IPS-18c (cell line): ENCODE measurements around the gene CCDC57.
"Not testable (repeated sequence)": the region's sequence is repeated elsewhere in the genome, so short reads cannot be mapped to it uniquely, and the experiment has no call there.

Experiments
- H3K4me3 ChIP-seq: 2 replicates; pipeline ENCODE4 v1.7.0; 2013; ENCODE audit warnings: low read depth, mild to moderate bottlenecking, low read length, moderate library complexity; ENCODE audit not compliant: insufficient read depth
- H3K9me3 ChIP-seq: one replicate; pipeline ENCODE4 v1.6.1; 2013; ENCODE audit warnings: mild to moderate bottlenecking, low read length, moderate library complexity; ENCODE audit not compliant: control insufficient read depth, insufficient read depth

Gene CCDC57

GRCh38 chr17:82212331-82213250 is at the start of gene CCDC57:
CCDC57 (minus strand) TSS chr17:82212842; CDS start chr17:82201944, 10,898 bp downstream.
- no peaks in the 10 kb centered on the region for H3K9me3 ChIP-seq
- peak within 1 kb of the TSS; percentile 83 for H3K4me3 ChIP-seq

GRCh38 chr17:82262344-82262743 is 49.7 kb upstream of the CCDC57 start:
- no peak overlapping the region for H3K4me3 ChIP-seq
- no peaks in the 10 kb centered on the region for H3K9me3 ChIP-seq

- not testable (repeated sequence) for H3K4me3 ChIP-seq, H3K9me3 ChIP-seq
Measured at GRCh38 chr17:82259972-82260961, 47.6 kb upstream of the CCDC57 start.

- Histone ChIP-seq H3K9me3 (peaks cover 2% of the 10 kb centered on the region), H3K4me3 (no peak overlapping the region)
Measured at GRCh38 chr17:82258555-82258954, 45.9 kb upstream of the CCDC57 start.

GRCh38 chr17:82257473-82257872 is 44.8 kb upstream of the CCDC57 start:
- H3K4me3 ChIP-seq, result no peak overlapping the region
- peaks cover 2% of the 10 kb centered on the region for H3K9me3 ChIP-seq

- peaks cover 2% of the 10 kb centered on the region for H3K9me3 ChIP-seq
Measured at GRCh38 chr17:82256242-82256885, 43.7 kb upstream of the CCDC57 start.

GRCh38 chr17:82255402-82255972 is 42.8 kb upstream of the CCDC57 start:
- Histone ChIP-seq H3K4me3 (no peak overlapping the region), H3K9me3 (peaks cover 2% of the 10 kb centered on the region)

More at GRCh38 chr17:82256242-82256885, 43.7 kb upstream of the CCDC57 start:
- H3K4me3 ChIP-seq, result no peak overlapping the region

GRCh38 chr17:82254746-82255145 is 42.1 kb upstream of the CCDC57 start:
- not testable (repeated sequence) for H3K4me3 ChIP-seq, H3K9me3 ChIP-seq

- not testable (repeated sequence) for H3K9me3 ChIP-seq, H3K4me3 ChIP-seq
Measured at GRCh38 chr17:82254096-82254495, 41.5 kb upstream of the CCDC57 start.

- peaks cover 2% of the 10 kb centered on the region for H3K9me3 ChIP-seq
- no peak overlapping the region for H3K4me3 ChIP-seq
Measured at GRCh38 chr17:82253179-82253544, 40.5 kb upstream of the CCDC57 start.

- H3K4me3 ChIP-seq, result no peak overlapping the region
- H3K9me3 ChIP-seq, result peaks cover 2% of the 10 kb centered on the region
Measured at GRCh38 chr17:82252511-82253178, 40.0 kb upstream of the CCDC57 start.

- no peak overlapping the region for H3K4me3 ChIP-seq
- peaks cover 2% of the 10 kb centered on the region for H3K9me3 ChIP-seq
Measured at GRCh38 chr17:82250868-82251500, 38.3 kb upstream of the CCDC57 start.

GRCh38 chr17:82249896-82250581 is 37.4 kb upstream of the CCDC57 start:
- no peak overlapping the region for H3K4me3 ChIP-seq

GRCh38 chr17:82248815-82249674 is 36.4 kb upstream of the CCDC57 start:
- Histone ChIP-seq H3K4me3 (no peak overlapping the region), H3K9me3 (no peaks in the 10 kb centered on the region)

More at GRCh38 chr17:82249896-82250581, 37.4 kb upstream of the CCDC57 start:
- H3K9me3 ChIP-seq, result no peaks in the 10 kb centered on the region
